ENCODE data around the gene NEURL4.

NEURL4 gene

DNA sequence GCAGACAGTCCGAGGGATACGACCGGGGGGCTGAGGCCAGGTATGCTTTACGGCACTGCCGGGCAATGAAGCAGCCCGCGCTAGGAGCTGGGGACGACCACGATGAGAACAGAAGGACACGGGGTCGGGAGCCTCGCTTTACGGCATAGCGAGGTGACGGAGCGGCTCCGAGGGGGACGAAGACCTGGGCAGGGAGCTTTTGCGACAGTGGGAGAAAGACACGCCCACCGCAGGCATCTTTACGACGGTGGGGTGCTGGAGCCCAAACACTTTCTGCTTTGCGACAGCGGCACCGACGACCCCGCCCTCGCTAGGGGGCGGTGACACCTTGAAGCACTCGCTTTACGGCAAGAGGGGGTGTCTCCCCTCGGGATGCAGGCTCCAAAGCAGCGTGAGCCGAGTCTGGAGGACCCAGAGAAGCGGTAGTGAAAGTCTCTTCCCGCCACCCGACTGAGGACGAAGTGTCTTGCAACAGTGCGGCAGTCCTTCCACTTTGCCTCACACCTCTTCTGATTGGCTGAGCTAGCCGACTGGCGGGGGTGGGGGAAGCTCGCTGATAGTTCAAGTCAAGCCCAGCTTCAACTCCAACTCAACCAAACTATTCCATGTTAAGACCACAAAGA, 350 bp upstream of the NEURL4 start:
- DNase-seq (ENCODE audit: low read depth) = peak; percentile 98
- no peak for TF ChIP-seq CTCF (IDR thresholded peaks at IDR 0.05; ENCODE audit: control insufficient read depth, insufficient read depth, low read depth, low read length, missing control alignments)
- peak overlapping the region; percentile 88 for H3K4me3 ChIP-seq (ENCODE audit: control insufficient read depth, low read depth, low read length)

DNA sequence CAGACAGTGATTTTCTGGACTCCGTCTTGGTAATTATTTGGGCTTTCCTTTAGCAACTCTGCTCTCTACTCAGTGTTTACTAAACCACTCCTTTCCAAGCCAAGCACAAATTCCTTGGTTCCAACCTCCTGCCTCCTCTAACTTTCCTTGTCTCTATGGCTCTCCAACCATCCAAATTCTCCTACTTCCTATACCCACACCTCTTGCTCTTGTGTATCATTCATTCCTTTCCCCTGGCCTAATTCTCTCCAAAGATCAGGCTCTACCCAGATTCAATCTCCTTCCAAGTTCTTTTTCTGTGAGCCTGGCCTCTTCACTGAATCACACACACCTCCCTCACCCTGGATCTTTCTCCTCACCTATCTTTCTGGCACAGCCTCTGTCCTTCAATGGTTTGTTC, 1.1 kb downstream of the NEURL4 start:
- peak overlapping the region; percentile 88 for H3K4me3 ChIP-seq (ENCODE audit: control insufficient read depth, low read depth, low read length)
- no peak for TF ChIP-seq CTCF (IDR thresholded peaks at IDR 0.05; ENCODE audit: control insufficient read depth, insufficient read depth, low read depth, low read length, missing control alignments)
- DNase-seq (ENCODE audit: low read depth) = no peak

DNA sequence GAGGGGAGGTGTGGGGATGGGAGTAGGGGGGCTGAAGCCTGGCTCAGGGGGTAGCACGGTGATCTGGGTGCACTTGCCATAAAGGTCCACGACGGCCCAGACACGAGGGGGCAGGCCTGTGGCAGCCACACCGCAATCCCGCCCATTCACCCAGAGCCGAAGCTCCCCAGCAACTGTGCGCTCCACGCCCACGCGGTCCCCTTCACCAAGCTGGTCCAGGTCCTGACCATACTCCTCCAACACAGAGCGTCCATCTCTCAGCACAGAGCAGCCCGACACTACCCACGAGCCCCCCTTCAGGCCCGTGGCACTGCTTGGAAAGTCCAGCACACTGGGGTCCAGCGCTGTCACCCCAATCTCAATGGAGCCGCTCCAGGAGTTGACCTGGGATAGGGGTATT, 1.6 kb downstream of the NEURL4 start:
- no peak overlapping the region for H3K4me3 ChIP-seq (ENCODE audit: control insufficient read depth, low read depth, low read length)
- DNase-seq (ENCODE audit: low read depth) = no peak

DNA sequence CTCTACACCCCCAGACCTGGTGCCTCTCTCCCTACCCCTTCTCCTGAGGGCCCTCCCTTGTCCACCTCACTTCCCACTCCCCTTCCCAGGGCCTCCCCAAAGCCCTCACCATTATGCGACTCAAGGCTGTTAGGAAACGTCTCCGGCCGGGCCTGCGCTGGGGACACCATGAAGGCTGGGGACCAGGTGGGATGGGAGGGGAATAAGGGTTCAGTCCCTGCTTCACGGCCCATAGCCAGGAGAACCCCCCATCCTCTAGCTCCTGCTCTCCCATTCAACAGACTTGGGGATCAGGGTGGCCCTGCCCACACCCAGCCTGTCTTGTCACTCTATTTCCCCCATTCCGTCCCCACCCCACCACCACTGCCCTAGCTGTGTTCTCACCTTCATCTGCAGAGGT, 2.1 kb downstream of the NEURL4 start:
- DNase-seq (ENCODE audit: low read depth) = no peak
- TF ChIP-seq CTCF (IDR thresholded peaks at IDR 0.05; ENCODE audit: control insufficient read depth, insufficient read depth, low read depth, low read length, missing control alignments) = no peak
- no peak overlapping the region for H3K4me3 ChIP-seq (ENCODE audit: control insufficient read depth, low read depth, low read length)

More for the DNA sequence above, 1.6 kb downstream of the NEURL4 start:
- no peak for TF ChIP-seq CTCF (IDR thresholded peaks at IDR 0.05; ENCODE audit: control insufficient read depth, insufficient read depth, low read depth, low read length, missing control alignments)

DNA sequence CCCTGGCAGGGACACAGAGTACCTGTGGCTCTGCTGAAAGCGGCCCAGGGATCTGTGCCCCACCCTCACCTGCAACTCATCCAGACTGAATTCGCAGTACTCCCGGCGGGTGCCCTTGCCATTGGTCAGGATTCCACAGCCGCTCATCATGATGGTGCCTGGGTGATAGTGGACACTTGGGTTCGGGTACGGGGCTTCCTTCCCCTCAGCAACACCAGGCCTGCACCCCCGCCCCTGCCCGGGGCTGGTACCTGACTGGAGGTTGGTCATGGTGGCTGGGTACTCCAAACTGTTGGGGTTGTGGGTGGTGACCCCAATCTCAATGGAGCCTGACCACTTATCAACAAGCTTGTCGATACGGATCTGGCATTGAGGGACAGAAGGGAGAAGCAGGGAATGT, 2.9 kb downstream of the NEURL4 start:
- H3K4me3 ChIP-seq (ENCODE audit: control insufficient read depth, low read depth, low read length) = no peak overlapping the region
- no peak for TF ChIP-seq CTCF (IDR thresholded peaks at IDR 0.05; ENCODE audit: control insufficient read depth, insufficient read depth, low read depth, low read length, missing control alignments)
- DNase-seq (ENCODE audit: low read depth) = no peak

DNA sequence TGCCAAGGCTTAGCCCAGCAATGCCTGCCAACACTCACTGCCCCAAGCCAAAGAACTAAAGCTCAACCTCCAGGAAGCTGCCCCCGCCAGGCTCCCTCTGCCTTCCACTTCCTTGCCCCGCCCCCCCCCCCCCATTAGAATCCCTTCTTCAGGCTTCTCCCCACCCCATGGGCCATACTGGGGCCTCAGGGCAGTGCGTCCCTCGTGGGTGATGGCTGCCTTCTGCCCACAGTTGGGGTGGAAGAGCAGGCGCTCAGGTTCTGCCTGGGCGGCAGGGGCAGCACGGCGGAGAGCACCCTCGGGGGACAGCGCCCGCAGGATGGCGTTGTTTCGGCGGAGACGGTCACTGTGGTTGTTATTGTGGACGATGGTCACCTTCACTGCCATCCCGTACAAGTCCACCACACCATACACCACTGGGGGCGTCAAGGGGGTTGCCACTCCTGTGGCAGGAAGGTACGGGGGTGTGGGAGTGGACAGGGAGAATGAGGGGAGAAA, 4.1 kb downstream of the NEURL4 start:
- no peak for TF ChIP-seq CTCF (IDR thresholded peaks at IDR 0.05; ENCODE audit: control insufficient read depth, insufficient read depth, low read depth, low read length, missing control alignments)
- DNase-seq (ENCODE audit: low read depth) = no peak
- no peak overlapping the region for H3K4me3 ChIP-seq (ENCODE audit: control insufficient read depth, low read depth, low read length)

All from AG09309 (cell line).